ENCODE measurements around the gene ARMH4. TPM values are rescaled to one million over a fixed set of nuclear protein-coding genes. Genes with fewer than 3 reads are reported as not detected.
A peak's percentile ranks its signal among the peaks of the same experiment; 100 is the strongest.

The ARMH4 gene
- total and polyA plus RNA-seq, 8 donors: 2.0 to 19.4 (median 15.7) TPM

- intact Hi-C loops (cut with DNase I): no loop called here
- no peaks in the 10 kb centered on the region for H3K9me3 ChIP-seq
- no peaks in the 10 kb centered on the region for H3K36me3 ChIP-seq
- DNase-seq (no peak), ATAC-seq (no peak)
- no peaks in the 10 kb centered on the region for H3K27me3 ChIP-seq
- H3K4me1 ChIP-seq: no peaks in the 10 kb centered on the region
- no peak overlapping the region for H3K4me3 ChIP-seq
- no peak overlapping the region for H3K27ac ChIP-seq
- no peak for TF ChIP-seq CTCF (IDR thresholded peaks at IDR 0.05)
Observed at GRCh38 chr14:57998766-57999165, 153.2 kb downstream of the ARMH4 start.

- no peak for ATAC-seq
- H3K36me3 ChIP-seq: no peaks in the 10 kb centered on the region
- intact Hi-C loops (cut with DNase I): no loop called here
- H3K27ac ChIP-seq: no peak overlapping the region
- no peak for TF ChIP-seq CTCF (IDR thresholded peaks at IDR 0.05)
- no peak overlapping the region for H3K4me3 ChIP-seq
- no peaks in the 10 kb centered on the region for H3K9me3 ChIP-seq
- no peaks in the 10 kb centered on the region for H3K27me3 ChIP-seq
- H3K4me1 ChIP-seq: no peaks in the 10 kb centered on the region
- DNase-seq: no peak
Observed at GRCh38 chr14:57991353-57991752, 160.7 kb downstream of the ARMH4 start.

- intact Hi-C loops (cut with DNase I): no loop called here
- Histone ChIP-seq H3K4me3 (no peak overlapping the region), H3K4me1 (no peaks in the 10 kb centered on the region), H3K36me3 (no peaks in the 10 kb centered on the region), H3K27ac (no peak overlapping the region), H3K27me3 (no peaks in the 10 kb centered on the region), H3K9me3 (no peaks in the 10 kb centered on the region)
- ATAC-seq (no peak), DNase-seq (no peak)
- TF ChIP-seq CTCF (IDR thresholded peaks at IDR 0.05): no peak
Observed at GRCh38 chr14:57988445-57988844, 163.6 kb downstream of the ARMH4 start.

GRCh38 chr14:57987596-57988300, 164.3 kb downstream of the ARMH4 start:
- intact Hi-C loops (cut with DNase I): no loop called here
- no peak for TF ChIP-seq CTCF (IDR thresholded peaks at IDR 0.05)
- Histone ChIP-seq H3K36me3 (no peaks in the 10 kb centered on the region), H3K9me3 (no peaks in the 10 kb centered on the region), H3K27ac (no peak overlapping the region), H3K27me3 (no peaks in the 10 kb centered on the region), H3K4me3 (no peak overlapping the region), H3K4me1 (no peaks in the 10 kb centered on the region)
- no peak for ATAC-seq
- DNase-seq: peak in 1 of 4 donors; percentile 27

- no peak for DNase-seq
- no peaks in the 10 kb centered on the region for H3K36me3 ChIP-seq
- intact Hi-C loops (cut with DNase I): no loop called here
- no peak overlapping the region for H3K27ac ChIP-seq
- H3K4me1 ChIP-seq: no peaks in the 10 kb centered on the region
- H3K9me3 ChIP-seq: no peaks in the 10 kb centered on the region
- TF ChIP-seq CTCF (IDR thresholded peaks at IDR 0.05): no peak
- no peak overlapping the region for H3K4me3 ChIP-seq
- no peak for ATAC-seq
- H3K27me3 ChIP-seq: no peaks in the 10 kb centered on the region
Observed at GRCh38 chr14:57987051-57987450, 165.0 kb downstream of the ARMH4 start.
